ENCODE data around the gene RUNX1.

DNA sequence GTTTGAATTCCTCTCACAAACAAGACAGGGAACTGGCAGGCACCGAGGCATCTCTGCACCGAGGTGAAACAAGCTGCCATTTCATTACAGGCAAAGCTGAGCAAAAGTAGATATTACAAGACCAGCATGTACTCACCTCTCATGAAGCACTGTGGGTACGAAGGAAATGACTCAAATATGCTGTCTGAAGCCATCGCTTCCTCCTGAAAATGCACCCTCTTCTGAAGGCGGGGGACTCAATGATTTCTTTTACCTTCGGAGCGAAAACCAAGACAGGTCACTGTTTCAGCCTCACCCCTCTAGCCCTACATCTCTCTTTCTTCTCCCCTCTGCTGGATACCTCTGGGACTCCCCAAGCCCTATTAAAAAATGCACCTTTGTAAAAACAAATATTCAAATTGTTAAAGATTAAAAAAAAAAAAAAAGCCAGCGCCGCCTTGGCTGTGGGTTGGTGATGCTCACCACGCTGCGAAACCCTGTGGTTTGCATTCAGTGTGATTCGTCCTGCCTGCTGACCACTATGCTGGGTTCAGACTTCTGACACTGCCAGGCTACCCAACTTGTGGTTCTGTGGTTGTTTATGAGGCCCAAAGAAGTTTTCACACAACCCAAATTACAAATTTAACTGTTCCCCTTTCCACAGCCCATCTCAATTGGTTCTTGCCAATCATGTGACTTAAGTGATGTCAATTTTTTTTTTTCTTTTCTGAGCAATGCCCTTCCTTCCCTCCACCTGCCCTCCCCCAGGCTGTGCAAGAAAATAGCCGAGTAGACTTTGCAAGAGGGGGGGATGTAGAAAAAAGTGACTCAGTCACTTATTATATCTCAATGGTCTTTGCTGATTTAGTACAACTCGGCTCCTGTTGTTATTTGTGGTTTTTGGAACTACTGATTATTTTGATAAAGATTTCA lies at the start of gene RUNX1:
- TF ChIP-seq EZH2phosphoT487 (IDR thresholded peaks at IDR 0.05; ENCODE audit: borderline replicate concordance, low read length), result no peak
- TF ChIP-seq, protein P1, sequence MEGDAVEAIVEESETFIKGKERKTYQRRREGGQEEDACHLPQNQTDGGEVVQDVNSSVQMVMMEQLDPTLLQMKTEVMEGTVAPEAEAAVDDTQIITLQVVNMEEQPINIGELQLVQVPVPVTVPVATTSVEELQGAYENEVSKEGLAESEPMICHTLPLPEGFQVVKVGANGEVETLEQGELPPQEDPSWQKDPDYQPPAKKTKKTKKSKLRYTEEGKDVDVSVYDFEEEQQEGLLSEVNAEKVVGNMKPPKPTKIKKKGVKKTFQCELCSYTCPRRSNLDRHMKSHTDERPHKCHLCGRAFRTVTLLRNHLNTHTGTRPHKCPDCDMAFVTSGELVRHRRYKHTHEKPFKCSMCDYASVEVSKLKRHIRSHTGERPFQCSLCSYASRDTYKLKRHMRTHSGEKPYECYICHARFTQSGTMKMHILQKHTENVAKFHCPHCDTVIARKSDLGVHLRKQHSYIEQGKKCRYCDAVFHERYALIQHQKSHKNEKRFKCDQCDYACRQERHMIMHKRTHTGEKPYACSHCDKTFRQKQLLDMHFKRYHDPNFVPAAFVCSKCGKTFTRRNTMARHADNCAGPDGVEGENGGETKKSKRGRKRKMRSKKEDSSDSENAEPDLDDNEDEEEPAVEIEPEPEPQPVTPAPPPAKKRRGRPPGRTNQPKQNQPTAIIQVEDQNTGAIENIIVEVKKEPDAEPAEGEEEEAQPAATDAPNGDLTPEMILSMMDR (conservative IDR thresholded peaks at IDR 0.05; ENCODE audit: low read depth, low read length), result no peak
